Measurements from ENCODE around the gene ADGRV1.
"Not testable (repeated sequence)": the region's sequence is repeated elsewhere in the genome, so short reads cannot be mapped to it uniquely, and the experiment has no call there.

The ADGRV1 gene

DNA sequence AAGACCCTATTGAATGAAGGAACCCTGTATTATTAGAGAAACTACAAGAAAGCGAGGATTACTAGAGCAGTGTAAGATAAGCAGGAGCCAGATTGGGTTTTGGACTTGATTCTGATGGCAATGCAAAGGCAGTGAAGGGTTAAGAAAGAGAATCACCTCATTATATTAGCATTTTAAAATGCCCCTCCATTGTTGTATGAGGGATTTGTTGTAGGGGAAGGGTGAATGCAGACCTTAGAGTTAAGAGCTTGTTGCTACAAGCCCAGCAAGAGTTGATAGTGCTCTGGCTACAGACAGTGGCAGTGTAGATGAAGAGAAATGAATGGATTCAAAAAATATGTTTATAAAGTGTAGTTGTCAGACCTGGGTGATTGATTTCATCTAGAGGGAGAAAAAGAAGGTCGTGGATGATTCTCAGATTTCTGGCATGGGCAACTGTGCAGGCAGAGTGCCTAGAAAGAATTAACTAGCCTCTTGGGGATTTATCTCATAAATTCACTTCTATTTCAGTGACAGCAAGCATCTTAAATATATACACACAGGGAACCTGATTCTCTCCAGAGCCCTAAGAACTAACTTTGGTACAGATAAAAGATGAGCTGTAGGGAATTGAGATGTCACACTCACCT, 479.7 kb downstream of the ADGRV1 start:
- DNase-seq = no peak

DNA sequence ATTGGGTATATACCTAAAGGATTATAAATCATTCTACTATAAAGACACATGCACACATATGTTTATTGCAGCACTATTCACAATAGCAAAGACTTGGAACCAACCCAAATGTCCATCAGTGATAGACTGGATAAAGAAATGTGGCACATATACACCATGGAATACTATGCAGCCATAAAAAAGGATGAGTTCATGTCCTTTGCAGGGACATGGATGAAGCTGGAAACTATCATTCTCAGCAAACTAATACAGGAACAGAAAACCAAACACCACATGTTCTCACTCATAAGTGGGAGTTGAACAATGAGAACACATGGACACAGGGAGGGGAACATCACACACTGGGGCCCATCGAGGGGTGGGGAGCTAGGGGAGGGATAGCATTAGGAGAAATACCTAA, 482.5 kb downstream of the ADGRV1 start:
- not testable (repeated sequence) for DNase-seq

DNA sequence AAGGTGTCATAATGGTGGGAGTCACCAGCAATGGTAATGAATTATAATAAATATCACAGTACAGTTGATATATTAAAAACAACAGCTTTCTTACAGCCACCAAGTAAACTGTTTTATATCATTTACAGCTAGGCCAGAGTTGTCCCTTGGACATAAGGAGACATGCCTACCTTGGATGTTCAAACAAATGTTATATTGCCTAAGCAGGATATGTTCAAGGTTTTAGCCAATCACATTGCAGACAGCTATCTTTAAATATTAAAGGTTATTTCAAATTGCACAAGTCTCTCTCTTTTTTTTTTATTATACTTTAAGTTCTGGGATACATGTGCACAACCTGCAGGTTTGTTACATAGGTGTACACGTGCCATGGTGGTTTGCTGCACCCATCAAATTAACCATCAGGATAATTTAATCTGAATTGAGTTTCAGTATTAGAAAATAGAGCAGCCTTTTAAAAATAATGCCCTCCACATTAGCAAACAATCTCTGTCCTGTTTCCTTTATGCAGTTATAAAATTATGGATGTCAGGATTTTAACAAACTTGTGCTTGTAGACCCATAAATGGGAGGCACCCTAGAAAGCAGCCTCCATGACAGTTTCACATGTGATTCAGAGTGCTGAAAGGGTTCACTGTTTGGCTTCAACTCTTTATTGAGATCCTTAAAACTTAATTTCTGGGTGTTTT, 483.8 kb downstream of the ADGRV1 start:
- no peak for DNase-seq

DNA sequence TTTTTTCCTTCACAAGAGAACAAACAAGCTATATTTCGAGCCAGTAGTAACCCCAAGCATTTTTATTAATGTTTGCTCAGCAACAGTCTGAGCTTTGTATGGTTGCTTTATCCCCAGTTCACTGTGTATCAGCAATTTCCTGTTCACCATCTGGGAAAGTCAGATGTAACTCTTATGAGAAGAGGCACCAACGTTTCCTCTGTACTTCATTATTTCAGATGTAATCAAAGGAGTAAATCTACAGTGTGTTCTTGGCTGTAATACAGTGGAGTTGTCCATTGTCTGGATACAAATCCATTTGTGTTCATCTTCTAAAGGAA, 484.3 kb downstream of the ADGRV1 start:
- no peak for DNase-seq

DNA sequence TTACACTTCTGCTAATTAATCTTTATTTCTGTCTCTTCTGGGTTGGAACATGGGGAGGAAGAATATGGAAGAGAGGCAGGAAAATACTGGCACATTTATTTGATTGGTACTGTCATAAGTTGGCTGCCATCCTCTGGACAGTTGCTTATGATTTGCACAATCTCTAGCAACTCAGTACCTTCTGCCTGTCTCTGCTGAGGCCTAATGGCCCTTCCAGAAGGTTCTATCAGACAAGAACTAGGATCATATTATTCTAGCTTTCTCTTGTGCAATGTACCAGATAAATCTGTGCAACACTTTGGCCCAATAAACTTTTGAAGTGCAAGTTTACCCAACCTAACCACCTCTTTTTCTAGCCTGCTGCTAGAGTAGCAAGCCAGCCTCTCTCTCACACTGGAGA, 489.5 kb downstream of the ADGRV1 start:
- no peak for DNase-seq

DNA sequence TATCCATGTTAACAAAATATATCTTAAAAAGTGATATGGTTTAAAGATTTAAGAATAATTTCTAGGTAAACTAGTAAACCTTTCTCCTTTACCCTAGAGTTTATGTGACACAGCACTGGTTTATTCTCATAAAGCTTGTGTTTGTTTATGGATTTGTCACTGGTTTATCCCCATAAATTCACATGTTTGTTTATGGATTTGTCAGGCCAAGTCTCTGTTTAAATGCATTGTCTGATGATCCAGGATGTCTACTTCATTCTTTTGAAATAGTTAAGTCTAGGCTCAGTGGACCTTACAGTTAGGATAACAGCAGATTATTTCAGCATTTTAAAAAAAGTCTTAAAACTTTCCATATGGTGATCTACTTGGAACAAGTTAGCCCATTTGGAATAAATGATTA, 490.5 kb downstream of the ADGRV1 start:
- DNase-seq = no peak

DNA sequence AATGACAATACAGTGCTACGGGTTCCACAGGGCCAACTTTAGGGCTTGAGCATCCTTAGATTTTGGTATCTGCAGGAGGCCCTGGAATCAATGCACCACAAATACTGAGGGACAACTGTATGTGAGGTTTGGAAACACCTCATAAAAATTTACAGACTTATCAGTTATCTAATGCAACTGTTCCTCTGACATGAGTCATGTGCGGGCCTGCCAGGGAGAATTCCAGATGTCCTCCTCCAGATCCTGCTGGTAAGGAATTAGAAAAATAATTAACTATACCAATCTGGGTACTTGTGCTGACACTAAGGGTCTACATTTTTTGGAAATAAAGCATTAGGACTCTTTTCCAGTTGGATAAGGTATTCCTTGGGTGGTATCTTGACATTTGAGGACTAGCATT, 491.2 kb downstream of the ADGRV1 start:
- no peak for DNase-seq

DNA sequence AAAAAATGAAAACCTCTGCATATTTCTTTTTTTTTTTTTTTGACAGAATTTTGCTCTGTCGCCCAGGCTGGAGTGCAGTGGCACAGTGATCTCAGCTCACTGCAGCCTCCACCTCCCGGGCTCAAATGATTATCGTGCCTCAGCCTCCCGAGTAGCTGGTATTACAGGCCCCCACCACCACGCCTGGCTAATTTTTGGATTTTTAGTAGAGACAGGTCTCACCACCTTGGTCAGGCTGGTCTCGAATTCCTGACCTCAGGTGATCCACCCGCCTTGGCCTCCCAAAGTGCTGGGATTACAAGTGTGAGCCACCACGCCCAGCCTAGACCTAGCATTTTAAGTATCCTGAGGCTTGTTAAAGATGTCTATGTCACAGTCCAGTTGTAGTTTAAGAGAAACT, 493.8 kb downstream of the ADGRV1 start:
- DNase-seq = not testable (repeated sequence)

DNA sequence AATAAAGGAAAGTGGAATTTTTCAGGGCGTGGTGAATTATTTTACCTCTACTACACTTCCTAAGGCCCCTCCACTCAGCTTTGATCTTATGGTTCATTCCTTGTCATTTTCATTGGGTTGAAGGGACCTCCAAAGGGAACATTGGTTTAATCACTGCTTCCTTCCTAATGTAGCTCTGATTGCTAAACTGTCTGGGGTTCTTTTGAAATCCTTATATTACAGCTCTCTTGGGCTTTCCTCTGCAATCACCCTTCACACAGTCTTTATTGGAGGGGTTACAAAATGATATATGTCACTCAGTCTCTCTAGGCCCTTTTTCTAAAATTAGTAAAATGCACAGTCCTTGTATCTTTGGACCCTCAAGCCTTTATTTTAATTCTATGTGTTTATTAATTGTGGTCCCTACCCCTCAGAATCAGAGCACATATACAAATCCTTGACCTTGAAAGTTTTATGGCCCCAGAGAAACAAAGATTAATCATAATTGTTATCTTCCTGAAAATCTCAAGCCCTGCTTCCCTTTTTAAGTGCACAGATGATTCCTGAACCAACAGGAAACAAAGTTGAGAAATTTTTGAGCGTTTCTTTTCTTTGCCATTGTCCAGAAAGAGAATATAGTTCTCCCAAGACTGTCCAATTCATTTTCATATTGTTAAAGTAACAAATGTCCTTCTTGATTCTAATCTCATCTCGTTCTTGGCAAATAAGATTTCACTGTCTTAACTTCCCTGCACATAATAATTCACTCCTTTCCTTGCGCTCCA, 494.6 kb downstream of the ADGRV1 start:
- no peak for DNase-seq

DNA sequence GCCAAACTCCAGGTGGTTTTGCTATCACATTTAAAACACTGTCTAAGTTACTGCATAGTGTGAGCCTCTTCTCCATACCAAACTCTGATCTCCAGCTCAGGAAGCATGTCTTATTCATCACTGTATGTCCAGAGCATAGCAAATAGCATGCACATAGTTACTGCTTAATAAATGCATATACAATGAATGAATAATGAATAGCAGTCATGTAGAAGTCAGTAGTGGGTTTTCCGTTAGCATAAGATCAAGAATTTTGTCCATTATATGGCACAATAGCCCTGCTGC, 495.1 kb downstream of the ADGRV1 start:
- no peak for DNase-seq

DNA sequence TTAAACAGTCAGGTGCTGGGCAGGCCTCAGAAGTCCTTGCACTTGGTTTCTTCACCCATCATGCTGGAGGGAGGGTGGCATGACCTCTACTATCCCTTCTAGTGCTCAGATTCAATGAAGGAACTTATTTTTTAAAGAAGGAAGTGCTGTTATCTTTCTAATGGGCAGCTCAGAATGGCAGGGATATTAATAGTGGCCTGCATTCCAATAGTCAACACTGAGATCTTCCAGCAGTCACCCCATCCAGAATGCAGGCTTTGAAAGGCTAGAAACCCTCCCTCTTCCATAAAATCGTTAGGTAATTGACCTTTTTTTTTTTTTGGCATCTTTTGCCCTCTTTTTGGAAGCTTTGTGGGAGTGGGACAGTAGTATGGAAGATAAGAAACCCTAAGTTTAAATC, 499.6 kb downstream of the ADGRV1 start:
- no peak for DNase-seq

DNA sequence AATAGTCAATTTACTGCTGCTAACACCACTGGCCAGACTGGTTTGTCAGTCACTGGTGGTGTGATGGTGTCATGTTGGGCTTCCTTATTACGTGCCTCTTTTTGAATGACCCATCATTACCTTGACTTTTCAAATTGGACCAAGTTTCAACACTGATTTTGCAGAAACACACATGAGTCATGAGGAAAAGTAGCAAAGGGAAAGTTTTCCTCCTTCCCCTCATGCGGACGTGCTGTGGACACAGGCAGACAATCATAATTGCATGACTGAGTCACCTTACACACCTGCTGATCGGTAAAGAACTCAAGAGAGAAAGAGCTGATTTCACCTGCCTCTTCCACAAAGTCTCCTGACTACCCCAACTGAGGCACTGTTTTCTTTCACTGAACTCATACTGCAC, 500.0 kb downstream of the ADGRV1 start:
- no peak for DNase-seq

DNA sequence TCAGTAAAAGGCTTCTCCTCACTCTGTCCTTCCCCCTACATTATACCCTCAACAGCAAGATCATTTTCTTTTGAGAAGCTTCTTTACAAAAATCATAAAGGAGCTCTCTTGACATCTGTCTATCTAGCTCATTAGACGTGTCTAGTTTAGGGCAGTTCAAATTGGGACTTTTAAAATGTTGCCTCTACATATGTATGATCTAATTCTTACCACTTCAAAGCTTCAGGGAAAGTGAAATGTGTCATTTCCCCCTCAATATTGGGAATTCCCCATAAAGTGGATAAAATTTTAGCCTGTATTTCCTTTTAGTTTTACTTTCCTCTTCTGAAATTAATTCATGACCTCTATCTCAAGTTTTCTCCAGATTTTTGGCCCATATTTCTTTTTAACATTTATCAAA, 500.8 kb downstream of the ADGRV1 start:
- no peak for DNase-seq

DNA sequence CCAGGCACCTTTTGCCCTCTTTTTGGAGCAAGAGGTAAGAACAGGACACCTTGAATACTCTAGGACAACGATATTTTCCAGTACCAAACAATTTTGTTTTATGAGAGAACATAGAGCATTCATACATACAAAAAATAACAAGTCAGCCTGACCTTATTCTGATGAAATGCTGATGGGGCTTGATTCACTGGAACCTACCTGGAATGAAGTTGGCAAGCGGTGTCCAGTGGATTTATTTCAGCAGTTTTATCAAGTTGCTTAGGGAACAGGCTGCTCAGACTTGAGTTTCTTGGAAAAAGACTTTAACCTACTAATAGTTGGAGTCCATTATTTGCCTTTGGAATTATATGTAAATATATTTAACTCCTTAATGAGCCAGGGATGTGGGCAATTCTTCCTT, 502.5 kb downstream of the ADGRV1 start:
- DNase-seq = no peak

DNA sequence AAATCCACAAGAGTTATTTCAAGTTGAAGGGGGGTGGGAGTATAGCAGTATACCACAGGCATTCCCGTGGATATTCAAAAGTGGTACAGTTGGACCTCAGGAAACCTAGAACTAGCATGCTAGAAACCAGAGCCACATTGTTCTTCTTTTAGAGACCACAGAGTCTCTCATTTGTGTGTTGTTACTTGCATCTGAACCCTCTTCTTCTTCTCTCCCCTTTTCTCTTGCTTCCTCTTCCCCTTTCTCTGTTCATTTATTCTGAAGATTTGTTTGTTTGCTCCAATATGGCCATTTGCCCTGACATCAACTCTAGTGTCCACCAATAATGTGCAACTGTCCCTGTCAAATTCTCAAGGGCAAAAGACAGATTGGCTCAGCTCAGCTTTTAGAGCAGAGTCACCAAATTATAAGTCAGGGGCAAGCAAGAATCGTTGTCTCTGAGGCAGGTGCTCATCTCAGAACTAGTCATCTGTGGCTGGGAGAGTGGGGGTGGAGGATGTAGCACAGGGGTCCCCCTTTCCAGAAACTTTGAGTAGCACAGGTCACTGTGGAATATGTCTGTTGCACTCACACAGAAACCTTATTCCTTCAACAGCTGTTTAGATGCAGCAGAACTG, 503.5 kb downstream of the ADGRV1 start:
- DNase-seq = no peak

DNA sequence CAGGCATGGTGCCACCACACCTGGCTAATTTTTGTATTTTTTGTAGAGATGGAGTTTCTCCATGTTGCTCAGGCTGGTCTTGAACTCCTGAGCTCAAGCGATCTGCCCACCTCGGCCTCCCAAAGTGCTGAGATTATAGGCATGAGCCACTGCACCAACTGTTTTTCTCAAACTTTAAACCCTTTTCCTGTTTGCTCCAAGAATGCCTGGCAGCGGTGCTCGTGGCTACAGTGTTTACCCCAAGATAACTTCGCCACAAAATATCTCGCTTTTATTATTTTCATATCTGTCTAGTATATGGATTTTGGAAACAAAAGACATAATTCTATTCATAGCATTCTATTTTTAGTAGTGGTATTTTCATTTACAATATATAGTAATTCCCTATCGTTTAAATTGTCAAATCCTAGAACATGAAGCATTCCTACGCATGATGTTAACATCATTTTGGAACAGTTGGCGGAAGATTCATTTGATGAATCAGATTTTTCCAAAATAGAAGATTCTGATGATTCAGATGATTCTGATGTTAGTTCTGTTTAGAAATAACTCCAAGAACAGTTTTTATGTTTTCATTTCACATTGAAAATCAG, 504.6 kb downstream of the ADGRV1 start:
- not testable (repeated sequence) for DNase-seq

DNA sequence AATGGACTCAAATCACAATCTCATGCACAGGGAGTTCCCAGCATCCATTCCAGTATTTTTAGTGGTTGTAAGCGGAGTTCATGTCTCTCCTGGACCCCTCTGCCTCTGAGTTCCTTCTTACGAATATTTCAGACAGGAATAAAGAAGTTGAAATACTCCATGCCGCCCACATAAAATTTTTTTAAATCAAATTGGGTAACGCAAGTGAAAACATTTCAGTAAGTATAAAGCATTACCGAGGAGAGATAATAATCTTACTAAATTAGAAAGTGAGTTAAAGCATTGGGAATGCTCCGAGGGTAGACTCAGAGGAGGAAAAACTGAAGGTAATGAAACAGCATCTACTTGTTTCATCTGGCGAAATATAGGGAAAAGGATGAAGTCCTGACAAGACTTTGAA, 506.9 kb downstream of the ADGRV1 start:
- no peak for DNase-seq

DNA sequence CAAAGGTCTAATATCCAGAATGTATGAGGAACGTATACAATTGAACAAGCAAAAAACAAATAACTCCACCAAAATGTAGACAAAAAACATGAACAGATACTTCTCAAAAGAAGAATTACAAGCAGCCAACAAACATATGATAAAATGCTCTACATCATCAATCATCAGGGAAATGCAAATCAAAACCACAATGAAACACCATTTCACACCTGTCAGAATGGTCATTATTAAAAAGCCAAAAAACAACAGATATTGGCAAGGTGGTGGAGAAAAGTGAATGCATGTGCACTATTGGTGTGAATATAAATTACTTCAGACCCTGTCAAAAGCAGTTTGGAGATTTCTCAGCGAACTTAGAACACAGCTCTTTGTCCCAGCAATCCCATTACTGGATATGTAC, 510.8 kb downstream of the ADGRV1 start:
- DNase-seq = no peak

DNA sequence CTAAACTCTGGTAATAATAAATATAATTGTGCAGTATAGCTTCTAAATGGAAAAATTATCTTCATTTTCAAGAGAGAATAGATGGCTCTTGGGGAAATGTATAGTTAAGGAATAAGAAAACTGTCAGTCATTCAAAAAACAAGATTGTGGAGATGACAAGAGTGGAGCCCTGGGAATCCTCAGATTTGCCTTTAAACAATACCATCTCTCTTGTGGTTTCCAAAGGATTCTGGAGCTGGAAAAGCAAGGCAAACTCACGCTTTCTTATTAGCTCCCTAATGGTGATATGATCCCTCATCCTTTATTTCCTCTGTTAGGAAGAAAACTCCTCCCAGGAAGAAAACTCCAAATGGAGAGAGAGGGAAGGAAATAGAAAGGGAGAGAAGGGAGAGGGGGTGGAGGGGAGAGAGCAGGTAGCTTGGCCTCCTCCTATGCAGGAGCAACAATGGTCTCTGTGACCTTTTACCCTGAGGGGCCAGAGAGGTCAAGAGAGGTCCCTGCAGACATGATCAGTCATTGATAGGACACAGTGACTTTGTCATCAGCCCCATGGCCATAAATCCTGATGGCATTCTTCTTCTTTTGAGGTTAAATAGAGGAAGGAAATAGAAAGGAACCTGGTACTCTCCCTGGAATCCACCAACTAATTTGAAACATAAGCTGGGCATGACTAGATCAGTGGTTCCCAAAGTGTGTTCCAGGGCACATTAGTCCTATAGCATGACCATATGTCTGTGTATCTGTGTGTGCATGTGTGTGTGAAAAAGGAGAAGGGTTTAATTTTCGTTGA, 512.4 kb downstream of the ADGRV1 start:
- DNase-seq = no peak

DNA sequence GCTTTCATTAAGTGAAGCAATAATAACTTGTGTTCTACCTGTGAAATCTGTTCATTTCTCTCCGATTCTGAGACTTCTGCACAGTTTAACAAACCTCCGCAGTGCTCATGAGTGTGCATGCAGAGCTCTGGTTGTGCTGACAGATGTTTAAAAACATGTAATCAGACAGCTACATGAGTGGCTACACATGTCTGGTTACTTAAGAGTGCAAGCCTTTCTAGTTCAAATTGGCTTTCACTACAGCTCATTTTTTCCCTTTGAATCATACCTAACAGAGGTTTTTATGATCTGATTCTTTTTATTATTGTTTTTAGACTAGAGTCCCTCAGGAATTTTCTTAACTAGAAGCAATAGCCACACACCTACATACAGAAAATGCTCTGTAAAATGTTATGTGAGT, 514.3 kb downstream of the ADGRV1 start:
- no peak for DNase-seq

DNA sequence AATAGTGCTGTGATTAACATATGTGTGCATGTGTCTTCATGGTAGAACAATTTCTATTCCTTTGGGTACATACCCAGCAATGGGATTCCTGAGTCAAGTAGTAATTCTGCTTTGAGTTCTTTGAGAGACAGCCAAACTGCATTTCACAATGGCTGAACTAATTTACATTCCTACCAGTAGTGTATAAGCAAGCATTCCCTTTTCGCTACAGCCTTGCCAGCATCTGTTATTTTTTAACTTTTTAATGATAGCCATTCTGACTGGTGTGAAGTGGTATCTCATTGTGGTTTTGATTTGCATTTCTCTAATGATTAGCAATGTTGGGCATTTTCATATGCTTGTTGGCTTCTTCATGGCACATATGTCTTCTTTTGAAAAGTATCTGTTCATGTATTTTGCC, 516.0 kb downstream of the ADGRV1 start:
- DNase-seq = no peak

DNA sequence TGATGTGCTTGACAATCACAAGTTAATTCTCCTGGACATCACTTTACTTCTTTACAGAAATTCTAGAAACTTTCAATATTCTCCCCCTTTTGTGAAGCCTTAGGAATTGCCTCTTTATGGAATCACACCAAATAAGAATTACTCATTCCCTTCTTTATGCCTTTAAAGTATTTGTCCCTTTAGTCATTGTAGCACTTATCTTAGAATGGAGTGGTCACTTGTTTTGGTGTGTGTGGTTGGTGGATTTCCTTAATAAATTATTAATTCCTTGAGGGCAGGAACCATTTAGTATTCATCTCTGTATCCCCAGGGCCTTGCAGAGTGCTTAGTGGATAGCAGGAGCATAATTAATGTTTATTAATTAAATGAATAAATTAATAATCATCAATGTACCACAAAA, 517.5 kb downstream of the ADGRV1 start:
- no peak for DNase-seq

DNA sequence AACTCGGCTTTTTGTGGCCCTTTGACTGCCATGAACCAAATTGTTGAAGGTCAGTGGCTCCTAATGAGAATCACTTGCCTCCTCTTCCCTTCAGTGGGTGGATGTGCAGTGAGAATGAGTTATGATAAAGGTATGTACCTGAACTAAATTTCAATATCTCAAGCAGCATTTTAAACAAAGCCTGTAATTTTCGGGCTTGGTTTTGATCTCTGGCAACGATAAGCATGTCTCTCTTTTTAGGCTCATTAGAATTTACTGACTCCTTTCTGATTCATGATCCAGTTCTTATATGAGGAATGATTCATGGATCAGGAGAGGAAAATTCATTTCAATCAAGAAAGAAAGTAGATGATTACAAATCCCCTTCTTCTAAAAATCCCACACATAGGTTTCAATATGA, 519.0 kb downstream of the ADGRV1 start:
- DNase-seq = no peak
